Smooth muscle cell (in vitro differentiated cells): ENCODE data around the gene DYNLT1. TPM values are rescaled to one million over a fixed set of nuclear protein-coding genes. Genes with fewer than 3 reads are reported as not detected.
A peak's percentile ranks its signal among the peaks of the same experiment; 100 is the strongest.

Experiments
- DNase-seq: peaks from one replicate; lab custom pipeline; 2025; ENCODE audit not compliant: unreplicated experiment; lab: John Stamatoyannopoulos, UW
- H2AFZ ChIP-seq: fragments of 200-600 bp; sonication (generic); 2 replicates; pipeline ENCODE4 v1.6.0; 2016; ENCODE audit warnings: antibody characterized with exemption, low read depth, mild to moderate bottlenecking
- H3F3A ChIP-seq: fragments of 200-600 bp; sonication (generic); 2 replicates; pipeline ENCODE4 v1.6.0; 2017; ENCODE audit warnings: antibody characterized with exemption, low read depth
- H3K27ac ChIP-seq: fragments of 200-600 bp; sonication (generic); 2 replicates; pipeline ENCODE4 v1.5.1; 2016; ENCODE audit warnings: low read depth, mild to moderate bottlenecking
- H3K27me3 ChIP-seq: fragments of 200-600 bp; sonication (generic); 2 replicates; pipeline ENCODE4 v1.6.1; 2016; ENCODE audit warnings: low read depth, mild to moderate bottlenecking
- H3K36me3 ChIP-seq: fragments of 200-600 bp; sonication (generic); 2 replicates; pipeline ENCODE4 v1.5.1; 2016; ENCODE audit warnings: low read depth
- H3K4me1 ChIP-seq: fragments of 200-600 bp; sonication (generic); 2 replicates; pipeline ENCODE4 v1.5.1; 2016; ENCODE audit warnings: low read depth
- H3K4me2 ChIP-seq: fragments of 200-600 bp; sonication (generic); 2 replicates; pipeline ENCODE4 v1.6.0; 2016; ENCODE audit warnings: mild to moderate bottlenecking
- H3K4me3 ChIP-seq: fragments of 200-600 bp; sonication (generic); 2 replicates; pipeline ENCODE4 v1.5.1; 2016; ENCODE audit warnings: mild to moderate bottlenecking
- H3K79me2 ChIP-seq: fragments of 200-600 bp; sonication (generic); 2 replicates; pipeline ENCODE4 v1.6.0; 2016; ENCODE audit warnings: low read depth, mild to moderate bottlenecking
- H3K9ac ChIP-seq: fragments of 200-600 bp; sonication (generic); 2 replicates; pipeline ENCODE4 v1.6.0; 2016; ENCODE audit warnings: low read depth
- H3K9me3 ChIP-seq: fragments of 200-600 bp; sonication (generic); replicated peaks from 2 replicates; pipeline ENCODE4 v1.5.1; 2016; ENCODE audit warnings: low read depth
- H4K20me1 ChIP-seq: fragments of 200-600 bp; sonication (generic); 2 replicates; pipeline ENCODE4 v1.6.0; 2016; ENCODE audit warnings: low read depth
- WGBS: methylation state at CpG from one replicate; pipeline ENCODE4 v1.1.7; 2016; ENCODE audit warnings: low lambda C conversion rate; 5-methylcytosine and 5-hydroxymethylcytosine counted together
- polyA plus RNA-seq: library from polyadenylated mRNA; unstranded; fragments of >200 nt; fragmentation: Nextera tagmentation; extraction: Ambion mirVana; gene quantifications from 2 replicates; pipeline ENCODE4 v1.2.1, GENCODE V29; 2016
- total RNA-seq: library from RNA; depleted of rRNA; stranded (reverse); fragments of >200 nt; gene quantifications from 2 replicates; pipeline ENCODE4 v1.2.3, GENCODE V29; 2014
- TF ChIP-seq, protein P1 (sequence below): fragments of 200-600 bp; sonication (generic); IDR thresholded peaks from 2 replicates; pipeline ENCODE4 v1.5.1; 2017; ENCODE audit warnings: borderline replicate concordance, mild to moderate bottlenecking, antibody characterized with exemption; ENCODE audit not compliant: insufficient read depth, poor library complexity, severe bottlenecking

The DYNLT1 gene
- total and polyA plus RNA-seq, 2 experiments from 2014 or later: 127 to 225 TPM

- Histone ChIP-seq H2AFZ (no peak overlapping the region), H3K4me1 (peaks cover 3% of the 10 kb centered on the region), H3K36me3 (peaks cover 9% of the 10 kb centered on the region), H3F3A (peaks cover 4% of the 10 kb centered on the region), H3K9me3 (no peaks in the 10 kb centered on the region), H4K20me1 (peaks cover 8% of the 10 kb centered on the region), H3K4me3 (no peak overlapping the region), H3K27ac (peak overlapping the region; percentile 46), H3K79me2 (peaks cover 5% of the 10 kb centered on the region), H3K27me3 (no peaks in the 10 kb centered on the region), H3K9ac (no peak overlapping the region), H3K4me2 (peak overlapping the region; percentile 41)
- WGBS: 14% methylated on average over 14 of the region's 14 CpGs
- no peak for DNase-seq
- TF ChIP-seq, protein P1, sequence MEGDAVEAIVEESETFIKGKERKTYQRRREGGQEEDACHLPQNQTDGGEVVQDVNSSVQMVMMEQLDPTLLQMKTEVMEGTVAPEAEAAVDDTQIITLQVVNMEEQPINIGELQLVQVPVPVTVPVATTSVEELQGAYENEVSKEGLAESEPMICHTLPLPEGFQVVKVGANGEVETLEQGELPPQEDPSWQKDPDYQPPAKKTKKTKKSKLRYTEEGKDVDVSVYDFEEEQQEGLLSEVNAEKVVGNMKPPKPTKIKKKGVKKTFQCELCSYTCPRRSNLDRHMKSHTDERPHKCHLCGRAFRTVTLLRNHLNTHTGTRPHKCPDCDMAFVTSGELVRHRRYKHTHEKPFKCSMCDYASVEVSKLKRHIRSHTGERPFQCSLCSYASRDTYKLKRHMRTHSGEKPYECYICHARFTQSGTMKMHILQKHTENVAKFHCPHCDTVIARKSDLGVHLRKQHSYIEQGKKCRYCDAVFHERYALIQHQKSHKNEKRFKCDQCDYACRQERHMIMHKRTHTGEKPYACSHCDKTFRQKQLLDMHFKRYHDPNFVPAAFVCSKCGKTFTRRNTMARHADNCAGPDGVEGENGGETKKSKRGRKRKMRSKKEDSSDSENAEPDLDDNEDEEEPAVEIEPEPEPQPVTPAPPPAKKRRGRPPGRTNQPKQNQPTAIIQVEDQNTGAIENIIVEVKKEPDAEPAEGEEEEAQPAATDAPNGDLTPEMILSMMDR: no peak
These were observed 32.8 kb downstream of the DYNLT1 start for GRCh38 chr6:158611541-158612370.

- TF ChIP-seq, protein P1: no peak
These were observed 33.5 kb downstream of the DYNLT1 start for GRCh38 chr6:158611039-158611438.

DNA sequence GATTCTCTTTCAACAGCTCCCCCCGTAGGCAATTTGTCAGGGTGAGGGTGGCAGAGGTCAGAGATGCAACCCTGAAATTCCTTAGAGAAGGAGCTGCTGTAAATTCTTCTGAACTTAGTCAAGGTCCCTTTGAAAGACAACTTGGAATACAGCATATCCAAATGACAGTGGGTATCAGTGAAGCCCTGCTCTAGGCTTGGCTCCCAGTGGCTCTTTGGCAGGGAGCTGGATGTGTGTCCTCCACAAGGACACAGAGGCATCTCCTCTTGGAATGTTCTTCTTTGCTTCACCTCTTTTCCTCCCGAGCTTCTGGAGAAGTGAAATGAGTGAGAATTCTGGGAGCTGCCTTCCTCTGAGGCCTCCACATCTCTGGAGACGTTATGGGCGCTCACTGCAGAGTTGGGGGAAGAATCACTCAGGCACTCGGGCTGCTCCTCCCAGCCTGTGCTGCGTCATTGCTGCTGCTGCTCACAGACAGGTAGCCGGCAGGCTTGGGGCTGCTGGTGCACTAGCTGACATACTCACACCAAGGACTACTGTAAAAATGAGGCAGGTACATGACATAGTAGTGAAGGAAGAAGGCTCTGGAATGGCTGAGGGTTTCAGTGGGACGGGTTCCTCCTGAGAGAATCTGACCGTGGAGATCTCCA lies 34.1 kb downstream of the DYNLT1 start:
- 65% methylated on average over 9 of the region's 9 CpGs for whole genome bisulfite sequencing
- Histone ChIP-seq H3K4me3 (no peak overlapping the region), H3K4me1 (peaks cover 3% of the 10 kb centered on the region), H3K9ac (no peak overlapping the region), H2AFZ (no peak overlapping the region), H3K79me2 (peaks cover 5% of the 10 kb centered on the region), H4K20me1 (peaks cover 12% of the 10 kb centered on the region), H3K36me3 (peaks cover 11% of the 10 kb centered on the region), H3K27me3 (no peaks in the 10 kb centered on the region), H3K9me3 (no peaks in the 10 kb centered on the region), H3K27ac (no peak overlapping the region), H3F3A (peaks cover 4% of the 10 kb centered on the region), H3K4me2 (no peak overlapping the region)
- no peak for DNase-seq
- TF ChIP-seq, protein P1: no peak

More at GRCh38 chr6:158611039-158611438, 33.5 kb downstream of the DYNLT1 start:
- peaks cover 11% of the 10 kb centered on the region for H3K36me3 ChIP-seq
- H2AFZ ChIP-seq: no peak overlapping the region
- H3K79me2 ChIP-seq: peaks cover 5% of the 10 kb centered on the region
- DNase-seq: no peak
- peak overlapping the region; percentile 41 for H3K4me2 ChIP-seq
- peaks cover 8% of the 10 kb centered on the region for H4K20me1 ChIP-seq
- no peak overlapping the region for H3K4me3 ChIP-seq
- 80% methylated on average over 3 of the region's 3 CpGs for WGBS
- H3K4me1 ChIP-seq: peaks cover 3% of the 10 kb centered on the region
- H3K9ac ChIP-seq: no peak overlapping the region
- H3F3A ChIP-seq: peaks cover 4% of the 10 kb centered on the region
- no peaks in the 10 kb centered on the region for H3K9me3 ChIP-seq
- H3K27ac ChIP-seq: peak overlapping the region; percentile 46
- no peaks in the 10 kb centered on the region for H3K27me3 ChIP-seq
